ENCODE results near the gene DPCD. TPM values are rescaled to one million over a fixed set of nuclear protein-coding genes. Genes with fewer than 3 reads are reported as not detected.
"Not testable (repeated sequence)": the region's sequence is repeated elsewhere in the genome, so short reads cannot be mapped to it uniquely, and the experiment has no call there.

DPCD gene
- total RNA-seq, 2 experiments from 2014 or later: 4.1 to 5.2 TPM

DNA sequence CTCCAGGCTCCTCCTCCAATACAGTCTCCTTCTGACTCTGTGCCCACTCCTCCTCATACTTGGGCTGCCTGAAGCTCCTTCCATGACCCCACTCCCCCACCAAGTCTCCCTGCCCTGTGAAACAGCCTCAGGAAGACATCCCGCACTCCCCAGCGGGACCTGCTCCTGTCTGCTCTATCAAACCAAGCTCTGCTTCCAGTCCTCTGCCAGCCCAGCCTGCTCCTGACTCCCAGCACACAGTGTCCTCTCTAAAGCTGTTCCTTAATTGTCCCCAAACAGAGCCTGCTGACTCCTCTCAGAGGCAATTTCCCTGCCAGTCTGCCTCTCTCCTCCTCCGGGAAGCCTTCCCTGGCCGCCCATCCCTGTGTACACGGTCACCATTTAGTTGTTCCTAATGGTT, 9.9 kb upstream of the DPCD start:
- no peaks in the 10 kb centered on the region for H3K9me3 Mint-ChIP-seq
- no peaks in the 10 kb centered on the region for H3K27me3 Mint-ChIP-seq
- ChIA-PET CTCF (interaction anchor here (1.2 to 1.6 kb wide), 2 partner anchors 8 to 10 kb away, joined by 3 to 4 read pairs; no protein-coding TSS in a partner anchor), POLR2A (interaction anchor here (1.2 kb wide), 1 partner anchor 10 kb away, joined by 5 read pairs; the partner anchor contains the start of genes DPCD and POLL)
- H3K27ac Mint-ChIP-seq: no peak overlapping the region
- H3K4me3 Mint-ChIP-seq: no peak overlapping the region
- H3K36me3 Mint-ChIP-seq (ENCODE audit: low read depth): peaks cover 8% of the 10 kb centered on the region
- peaks cover 2% of the 10 kb centered on the region for H3K4me1 Mint-ChIP-seq
- no peak for DNase-seq

GRCh38 chr10:101578803-101579515, 9.2 kb upstream of the DPCD start:
- peaks cover 8% of the 10 kb centered on the region for H3K36me3 Mint-ChIP-seq (ENCODE audit: low read depth)
- H3K4me3 Mint-ChIP-seq: no peak overlapping the region
- peaks cover 2% of the 10 kb centered on the region for H3K4me1 Mint-ChIP-seq
- POLR2A ChIA-PET: no interaction called here
- H3K9me3 Mint-ChIP-seq: no peaks in the 10 kb centered on the region
- CTCF ChIA-PET: interaction anchor here (1.2 to 1.6 kb wide), 2 partner anchors 8 to 11 kb away, joined by 3 to 4 read pairs; no protein-coding TSS in a partner anchor
- H3K27ac Mint-ChIP-seq: no peak overlapping the region
- no peak for DNase-seq
- no peaks in the 10 kb centered on the region for H3K27me3 Mint-ChIP-seq

DNA sequence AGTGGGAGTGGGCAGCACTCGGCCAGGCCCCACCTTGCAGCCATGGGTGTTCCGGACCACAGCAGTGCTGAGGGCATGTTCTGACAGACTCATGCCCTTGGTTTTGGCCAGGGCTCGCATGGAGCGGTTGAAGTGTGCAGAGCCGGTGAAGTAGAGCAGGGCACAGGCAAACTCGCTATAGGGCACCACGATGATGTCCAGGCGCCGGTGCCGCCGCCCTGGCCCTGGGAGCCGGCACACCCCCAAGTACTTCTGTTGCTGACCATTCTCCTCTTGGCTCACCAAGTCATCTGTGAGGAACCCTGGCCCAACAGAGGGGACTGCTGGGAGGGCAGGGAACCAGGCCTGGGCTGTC, 8.6 kb upstream of the DPCD start:
- Mint-ChIP-seq H3K27ac (no peak overlapping the region), H3K36me3 (ENCODE audit: low read depth) (peaks cover 12% of the 10 kb centered on the region), H3K4me1 (peaks cover 2% of the 10 kb centered on the region), H3K4me3 (no peak overlapping the region), H3K27me3 (no peaks in the 10 kb centered on the region), H3K9me3 (no peaks in the 10 kb centered on the region)
- ChIA-PET POLR2A (no interaction called here), CTCF (interaction anchor here (1.6 to 3.1 kb wide), 2 partner anchors 9 to 11 kb away, joined by 3 to 11 read pairs; no protein-coding TSS in a partner anchor)
- no peak for DNase-seq

GRCh38 chr10:101580486-101581399, 7.4 kb upstream of the DPCD start:
- POLR2A ChIA-PET: interaction anchor here (0.6 to 2.0 kb wide), 4 partner anchors 10 to 576 kb away, joined by 3 to 4 read pairs (median 4); no protein-coding TSS in a partner anchor
- Mint-ChIP-seq H3K36me3 (ENCODE audit: low read depth) (peaks cover 20% of the 10 kb centered on the region), H3K27ac (no peak overlapping the region)

GRCh38 chr10:101585841-101586240, 2.3 kb upstream of the DPCD start:
- no peak for DNase-seq
- Mint-ChIP-seq H3K4me1 (peaks cover 24% of the 10 kb centered on the region), H3K36me3 (ENCODE audit: low read depth) (peaks cover 15% of the 10 kb centered on the region), H3K9me3 (no peaks in the 10 kb centered on the region), H3K4me3 (no peak overlapping the region), H3K27ac (no peak overlapping the region), H3K27me3 (no peaks in the 10 kb centered on the region)
- ChIA-PET POLR2A (no interaction called here), CTCF (interaction anchor here (0.8 to 4.5 kb wide), 2 partner anchors 16 to 372 kb away, joined by 4 to 30 read pairs; no protein-coding TSS in a partner anchor)

More at GRCh38 chr10:101580486-101581399, 7.4 kb upstream of the DPCD start:
- Mint-ChIP-seq H3K4me1 (peaks cover 2% of the 10 kb centered on the region), H3K27me3 (no peaks in the 10 kb centered on the region), H3K4me3 (no peak overlapping the region), H3K9me3 (no peaks in the 10 kb centered on the region)
- no peak for DNase-seq
- CTCF ChIA-PET: interaction anchor here (3.1 kb wide), 1 partner anchor 10 kb away, joined by 11 read pairs; no protein-coding TSS in a partner anchor

- Mint-ChIP-seq H3K36me3 (ENCODE audit: low read depth) (peaks cover 12% of the 10 kb centered on the region), H3K27me3 (peaks cover 2% of the 10 kb centered on the region), H3K9me3 (no peaks in the 10 kb centered on the region), H3K4me1 (peaks cover 24% of the 10 kb centered on the region), H3K4me3 (peak overlapping the region; percentile 90), H3K27ac (no peak overlapping the region)
- POLR2A ChIA-PET: interaction anchor here (0.7 to 1.7 kb wide), 4 partner anchors 9 to 128 kb away, joined by 3 to 5 read pairs (median 3); no protein-coding TSS in a partner anchor
- CTCF ChIA-PET: interaction anchor here (1.6 to 4.5 kb wide), 4 partner anchors 13 to 192 kb away, joined by 4 to 30 read pairs (median 8); no protein-coding TSS in a partner anchor
- no peak for DNase-seq
Measured at GRCh38 chr10:101588879-101589278, 758 bp downstream of the DPCD start.

- H3K27ac Mint-ChIP-seq; H3K36me3 Mint-ChIP-seq (ENCODE audit: low read depth); CTCF ChIA-PET; DNase-seq; H3K4me3 Mint-ChIP-seq; H3K9me3 Mint-ChIP-seq; H3K4me1 Mint-ChIP-seq; POLR2A ChIA-PET; H3K27me3 Mint-ChIP-seq: not testable (repeated sequence)
Measured at GRCh38 chr10:101593331-101593730, 5.2 kb downstream of the DPCD start.

- Mint-ChIP-seq H3K4me3 (no peak overlapping the region), H3K9me3 (no peaks in the 10 kb centered on the region), H3K36me3 (ENCODE audit: low read depth) (no peaks in the 10 kb centered on the region), H3K27me3 (peaks cover 5% of the 10 kb centered on the region), H3K4me1 (no peaks in the 10 kb centered on the region), H3K27ac (no peak overlapping the region)
- CTCF ChIA-PET: interaction anchor here (1.0 to 2.2 kb wide), 4 partner anchors 7 to 185 kb away, joined by 3 to 8 read pairs (median 4); no protein-coding TSS in a partner anchor
- POLR2A ChIA-PET: no interaction called here
- no peak for DNase-seq
Measured at GRCh38 chr10:101595591-101596433, 7.7 kb downstream of the DPCD start.

DNA sequence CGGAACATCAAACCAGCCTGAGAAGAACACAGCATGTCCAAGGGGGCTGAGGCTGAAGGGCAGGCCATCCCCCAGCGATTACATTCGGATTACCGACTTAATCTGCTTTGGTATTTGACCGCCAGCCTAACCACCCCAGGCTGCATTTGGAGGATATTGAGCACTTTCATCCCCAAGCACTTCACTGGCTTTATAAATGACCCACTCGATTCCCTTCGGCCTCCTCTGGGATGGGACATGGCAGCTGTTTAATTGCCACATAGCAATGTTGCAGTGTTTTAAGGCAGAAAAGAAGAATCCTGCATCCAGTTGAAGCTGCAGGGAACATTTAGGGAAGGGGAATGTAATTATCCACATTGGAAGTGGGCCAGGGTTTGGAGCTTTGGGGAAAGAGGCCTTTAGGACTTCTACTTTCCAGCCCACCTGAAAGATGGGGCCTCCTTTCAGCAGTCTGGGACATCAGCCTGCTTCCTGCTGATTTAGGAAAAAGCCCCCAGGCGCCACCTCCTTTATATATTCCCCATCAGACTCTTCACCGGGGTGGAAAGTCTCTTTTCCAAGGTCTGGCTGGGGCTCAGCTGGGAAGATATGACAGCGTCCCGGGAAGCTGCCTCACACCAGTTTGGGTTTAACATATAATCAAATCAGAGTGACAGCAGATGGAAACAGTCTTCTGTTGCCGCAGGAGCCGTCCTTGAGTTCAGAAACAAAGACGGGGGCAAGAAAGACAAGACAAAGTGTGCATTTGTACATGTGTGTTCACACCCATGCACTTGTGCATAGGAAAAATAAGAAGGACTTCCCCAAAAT, 9.2 kb downstream of the DPCD start:
- no peak for DNase-seq
- no peaks in the 10 kb centered on the region for H3K9me3 Mint-ChIP-seq
- H3K27me3 Mint-ChIP-seq: peaks cover 5% of the 10 kb centered on the region
- no peaks in the 10 kb centered on the region for H3K4me1 Mint-ChIP-seq
- ChIA-PET POLR2A (interaction anchor here (1.3 to 1.4 kb wide), 2 partner anchors 8 to 10 kb away, joined by 3 read pairs; no protein-coding TSS in a partner anchor), CTCF (interaction anchor here (0.7 to 1.5 kb wide), 4 partner anchors 108 to 184 kb away, joined by 3 to 5 read pairs (median 4); no protein-coding TSS in a partner anchor)
- no peak overlapping the region for H3K4me3 Mint-ChIP-seq
- no peaks in the 10 kb centered on the region for H3K36me3 Mint-ChIP-seq (ENCODE audit: low read depth)
- no peak overlapping the region for H3K27ac Mint-ChIP-seq

GRCh38 chr10:101601541-101601940, 13.4 kb downstream of the DPCD start:
- Mint-ChIP-seq H3K36me3 (ENCODE audit: low read depth) (peaks cover 3% of the 10 kb centered on the region), H3K27me3 (no peaks in the 10 kb centered on the region), H3K9me3 (no peaks in the 10 kb centered on the region), H3K27ac (no peak overlapping the region), H3K4me3 (no peak overlapping the region), H3K4me1 (no peaks in the 10 kb centered on the region)
- ChIA-PET CTCF (interaction anchor here (0.6 to 8.2 kb wide), 6 partner anchors 9 to 280 kb away, joined by 3 to 140 read pairs (median 7); partner anchors contain the start of genes DPCD, NPM3 and POLL), POLR2A (interaction anchor here (1.7 kb wide), 1 partner anchor 179 kb away, joined by 8 read pairs; no protein-coding TSS in a partner anchor)
- DNase-seq: no peak

GRCh38 chr10:101602761-101603398, 14.8 kb downstream of the DPCD start:
- peak; percentile 81 for DNase-seq
- Mint-ChIP-seq H3K27me3 (no peaks in the 10 kb centered on the region), H3K36me3 (ENCODE audit: low read depth) (peaks cover 3% of the 10 kb centered on the region), H3K9me3 (no peaks in the 10 kb centered on the region), H3K4me1 (no peaks in the 10 kb centered on the region), H3K27ac (no peak overlapping the region), H3K4me3 (no peak overlapping the region)
- ChIA-PET POLR2A (interaction anchor here (0.9 to 1.7 kb wide), 5 partner anchors 15 to 181 kb away, joined by 3 to 8 read pairs (median 3); partner anchors contain the start of genes DPCD and POLL), CTCF (interaction anchor here (0.5 to 8.2 kb wide), 44 partner anchors 8 to 779 kb away, joined by 3 to 140 read pairs (median 4); partner anchors contain the start of genes DPCD, NPM3 and POLL)
